Vagina (tissue), 2 donors: ENCODE measurements around the gene AQP6.

Experiments
- POLR2A ChIP-seq, 2 donors: fragments of 450-650 bp; IDR thresholded peaks; one replicate each; pipeline ENCODE4 v1.6.1; 2017; ENCODE audit warnings: antibody characterized with exemption in 2 of 2, mild to moderate bottlenecking in 2 of 2, moderate library complexity in 2 of 2
- TF ChIP-seq, protein P1 (sequence below), 3 experiments: fragments of 450-650 bp in 2 of 3; fragments of 200-600 bp in 1 of 3; sonication (generic) in 1 of 3; IDR thresholded peaks; one replicate each; pipeline ENCODE4 v1.5.1; 2017 to 2019; ENCODE audit warnings: antibody characterized with exemption in 3 of 3, mild to moderate bottlenecking in 2 of 3, moderate library complexity in 2 of 3

DNA sequence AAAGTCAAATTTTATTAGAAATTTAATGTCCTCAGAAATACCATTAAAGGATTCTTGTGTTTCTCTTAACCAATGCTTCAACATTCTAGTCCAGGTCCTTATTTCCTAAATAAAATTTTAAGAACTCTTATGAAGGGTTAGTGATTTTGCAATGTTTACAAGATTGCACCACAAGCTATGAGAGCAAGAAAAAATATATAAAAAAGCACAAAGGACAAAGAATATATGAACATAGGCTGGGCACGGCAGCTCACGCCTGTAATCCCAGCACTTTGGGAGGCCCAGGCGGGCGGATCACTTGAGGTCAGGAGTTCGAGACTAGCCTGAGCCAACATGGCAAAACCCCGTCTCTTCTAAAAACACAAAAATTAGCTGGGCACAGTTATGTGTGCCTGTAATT lies 44.9 kb downstream of the AQP6 start:
- TF ChIP-seq, protein P1, sequence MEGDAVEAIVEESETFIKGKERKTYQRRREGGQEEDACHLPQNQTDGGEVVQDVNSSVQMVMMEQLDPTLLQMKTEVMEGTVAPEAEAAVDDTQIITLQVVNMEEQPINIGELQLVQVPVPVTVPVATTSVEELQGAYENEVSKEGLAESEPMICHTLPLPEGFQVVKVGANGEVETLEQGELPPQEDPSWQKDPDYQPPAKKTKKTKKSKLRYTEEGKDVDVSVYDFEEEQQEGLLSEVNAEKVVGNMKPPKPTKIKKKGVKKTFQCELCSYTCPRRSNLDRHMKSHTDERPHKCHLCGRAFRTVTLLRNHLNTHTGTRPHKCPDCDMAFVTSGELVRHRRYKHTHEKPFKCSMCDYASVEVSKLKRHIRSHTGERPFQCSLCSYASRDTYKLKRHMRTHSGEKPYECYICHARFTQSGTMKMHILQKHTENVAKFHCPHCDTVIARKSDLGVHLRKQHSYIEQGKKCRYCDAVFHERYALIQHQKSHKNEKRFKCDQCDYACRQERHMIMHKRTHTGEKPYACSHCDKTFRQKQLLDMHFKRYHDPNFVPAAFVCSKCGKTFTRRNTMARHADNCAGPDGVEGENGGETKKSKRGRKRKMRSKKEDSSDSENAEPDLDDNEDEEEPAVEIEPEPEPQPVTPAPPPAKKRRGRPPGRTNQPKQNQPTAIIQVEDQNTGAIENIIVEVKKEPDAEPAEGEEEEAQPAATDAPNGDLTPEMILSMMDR (IDR thresholded peaks at IDR 0.05), result no peak
- TF ChIP-seq POLR2A (IDR thresholded peaks at IDR 0.05), result no peak
